ENCODE data around the gene SLC25A29. TPM values are rescaled to one million over a fixed set of nuclear protein-coding genes. Genes with fewer than 3 reads are reported as not detected.

Gene SLC25A29, protein sequence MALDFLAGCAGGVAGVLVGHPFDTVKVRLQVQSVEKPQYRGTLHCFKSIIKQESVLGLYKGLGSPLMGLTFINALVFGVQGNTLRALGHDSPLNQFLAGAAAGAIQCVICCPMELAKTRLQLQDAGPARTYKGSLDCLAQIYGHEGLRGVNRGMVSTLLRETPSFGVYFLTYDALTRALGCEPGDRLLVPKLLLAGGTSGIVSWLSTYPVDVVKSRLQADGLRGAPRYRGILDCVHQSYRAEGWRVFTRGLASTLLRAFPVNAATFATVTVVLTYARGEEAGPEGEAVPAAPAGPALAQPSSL
- 13.2 and 22.3 TPM in 2 replicates for total RNA-seq

DNA sequence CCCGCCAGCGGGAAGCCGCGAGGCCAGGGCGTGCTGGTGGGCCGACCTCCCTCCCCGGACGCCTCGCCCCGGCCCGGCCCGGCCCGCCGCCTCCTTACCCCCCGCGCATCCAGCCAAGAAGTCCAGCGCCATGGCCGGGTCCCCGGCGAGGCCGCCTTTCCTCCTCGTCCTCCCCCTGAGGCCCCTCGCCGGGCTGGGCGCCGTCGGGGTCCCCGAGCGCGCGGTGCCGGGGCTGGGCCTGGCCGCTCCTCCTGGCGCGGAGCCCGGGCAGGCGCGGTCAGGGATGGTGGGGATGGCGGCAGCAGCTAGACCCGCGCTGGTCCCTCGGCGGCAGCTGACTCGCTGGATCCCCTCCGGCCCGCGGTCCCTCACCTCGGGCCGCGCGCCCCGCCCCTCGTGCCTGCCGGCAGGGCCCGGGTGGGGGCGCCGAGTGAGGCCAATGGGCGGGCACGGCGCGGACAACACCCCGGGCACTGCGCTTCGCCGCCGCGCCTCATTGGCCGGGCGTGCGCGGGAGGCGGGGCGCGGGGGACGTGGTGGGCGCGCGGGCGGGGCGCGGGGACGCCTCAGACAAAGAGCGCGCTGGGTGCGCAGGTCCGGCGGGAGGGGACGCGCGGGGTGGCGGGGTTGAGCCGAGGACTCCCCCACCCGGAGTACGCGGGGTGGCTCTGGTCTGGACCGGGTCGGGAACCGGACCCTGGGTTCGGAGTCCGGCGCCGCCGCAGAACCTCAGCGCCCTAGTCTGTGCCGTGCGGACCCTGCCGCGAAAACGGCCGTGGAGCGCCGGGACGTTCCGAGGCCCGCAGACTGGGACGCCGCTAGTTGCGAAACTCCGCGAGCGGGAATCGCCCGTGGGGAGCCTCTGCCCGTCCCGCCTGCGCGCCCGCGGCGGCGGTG, at the start of gene SLC25A29:
Gene SLC25A29 (minus strand): TSS at position 344 of the 897 bp plus-strand sequence. CDS start 212 bp downstream, at position 132.

DNA sequence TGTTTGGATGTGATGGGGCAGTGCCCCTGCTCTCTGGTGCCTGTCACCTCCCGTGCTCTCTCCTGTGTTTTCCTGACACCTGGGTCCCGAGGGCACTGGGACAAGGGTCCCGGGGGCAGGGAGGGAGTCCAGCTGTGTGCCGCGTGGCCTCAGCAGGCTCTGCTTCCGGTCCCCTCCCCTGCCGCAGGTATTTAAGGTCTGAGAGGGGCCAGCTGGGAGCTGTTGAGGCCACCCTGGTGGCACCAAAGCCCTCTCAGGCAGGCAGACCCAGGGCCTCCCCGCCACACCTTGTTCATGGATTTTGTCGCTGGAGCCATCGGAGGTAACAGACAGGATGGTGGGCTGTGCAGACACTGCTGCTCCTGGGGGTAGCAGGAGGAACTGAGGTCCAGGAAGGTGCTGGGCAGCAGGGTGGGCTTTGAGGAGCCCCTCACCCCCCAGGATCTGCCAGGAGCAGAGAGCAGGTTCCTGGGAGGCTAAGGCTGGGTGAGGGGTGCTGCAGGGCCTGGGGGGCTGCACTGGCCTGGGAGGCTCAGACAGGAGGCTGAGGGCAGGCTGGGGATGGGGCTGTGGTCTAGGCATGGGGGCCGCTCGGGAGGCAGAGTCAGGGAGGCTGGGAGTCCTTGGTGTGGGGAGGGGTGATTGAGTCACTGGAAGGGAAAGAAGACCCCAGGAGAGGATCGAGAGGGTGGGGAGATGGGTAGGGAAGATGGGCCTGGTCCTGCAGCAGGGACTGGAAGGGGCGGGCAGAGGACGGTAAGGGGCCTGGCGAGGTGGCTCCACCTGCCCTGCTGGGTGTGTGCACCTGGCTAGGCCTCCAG, 17.1 kb upstream of the SLC25A29 start, which contains the start of gene SLC25A47:
Gene SLC25A47 (plus strand): TSS at position 219 of the 821 bp plus-strand sequence. CDS start 76 bp downstream, at position 295.

Small RNA genes within 50 kb of the gene (small RNA-seq; reads per million reads assigned to genes)
- gene MIR345 (ENCODE audit: low replicate concordance) (1.0 reads per million, percentile 45 among the genes with 10 or more reads in this experiment), gene RN7SL523P (ENCODE audit: low replicate concordance) (not detected)

Other genes with a start within 250 kb of the SLC25A29 start
- gene EVL, start 241.0 kb downstream of the SLC25A29 start, total RNA-seq, result 4.2 and 8.5 TPM in 2 replicates
- gene DEGS2, start 146.8 kb downstream of the SLC25A29 start, total RNA-seq, result not detected in 2 replicates
- 40.9 and 47.2 TPM in 2 replicates for gene YY1, start 67.3 kb downstream of the SLC25A29 start, total RNA-seq
- gene SLC25A47, start 16.9 kb upstream of the SLC25A29 start, total RNA-seq, result not detected in 2 replicates
- 26.7 and 27.3 TPM in 2 replicates for gene WDR25, start 70.0 kb upstream of the SLC25A29 start, total RNA-seq

Measured in placental pericyte (primary cell).